MV-4-11 (cell line): ENCODE measurements around the gene PIK3C3.
A peak's percentile ranks its signal among the peaks of the same experiment; 100 is the strongest.

Experiments used
- DNase-seq: peaks from one replicate; lab custom pipeline; 2025; lab: John Stamatoyannopoulos, UW

Gene PIK3C3

DNA sequence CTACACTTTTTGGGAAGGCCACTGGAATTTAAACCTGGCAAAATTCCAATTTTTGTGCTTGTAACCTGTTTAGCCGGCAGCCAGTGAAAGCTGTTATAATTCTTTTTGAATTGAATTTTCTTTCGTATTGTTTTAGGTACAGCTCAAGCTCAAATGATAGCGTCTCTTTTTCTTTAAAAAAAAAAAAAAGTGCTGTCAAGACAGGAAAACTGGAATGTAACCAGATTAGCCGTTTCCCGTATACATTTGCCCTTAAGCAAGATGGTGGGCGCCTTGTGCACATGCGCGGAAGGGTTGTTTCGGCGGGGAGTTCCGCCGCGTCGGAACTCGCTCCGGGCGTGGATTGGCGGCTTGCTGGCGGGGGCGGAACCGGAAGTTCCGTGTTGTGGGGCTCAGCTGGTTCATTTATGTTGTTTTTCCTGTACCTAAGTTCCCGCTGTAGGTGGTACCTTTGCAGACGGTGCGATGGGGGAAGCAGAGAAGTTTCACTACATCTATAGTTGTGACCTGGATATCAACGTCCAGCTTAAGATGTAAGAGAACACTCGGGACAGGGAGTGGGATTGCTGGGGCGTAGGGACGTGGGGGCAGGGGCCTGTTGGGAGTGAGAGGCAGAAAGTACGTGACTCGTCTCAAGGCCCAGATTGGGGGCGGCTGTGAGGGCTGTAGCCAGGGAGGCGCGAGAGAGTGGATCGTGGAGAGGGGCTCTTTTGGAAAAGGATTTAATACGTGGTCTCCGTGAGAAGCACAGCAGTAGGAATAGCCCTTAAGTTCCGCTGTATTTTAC is at the start of gene PIK3C3:
Gene PIK3C3, plus strand, starts transcription at position 408 of the 787 bp plus-strand sequence. Its CDS starts 58 bp downstream, at position 466.
- peak; percentile 97 for DNase-seq

DNA sequence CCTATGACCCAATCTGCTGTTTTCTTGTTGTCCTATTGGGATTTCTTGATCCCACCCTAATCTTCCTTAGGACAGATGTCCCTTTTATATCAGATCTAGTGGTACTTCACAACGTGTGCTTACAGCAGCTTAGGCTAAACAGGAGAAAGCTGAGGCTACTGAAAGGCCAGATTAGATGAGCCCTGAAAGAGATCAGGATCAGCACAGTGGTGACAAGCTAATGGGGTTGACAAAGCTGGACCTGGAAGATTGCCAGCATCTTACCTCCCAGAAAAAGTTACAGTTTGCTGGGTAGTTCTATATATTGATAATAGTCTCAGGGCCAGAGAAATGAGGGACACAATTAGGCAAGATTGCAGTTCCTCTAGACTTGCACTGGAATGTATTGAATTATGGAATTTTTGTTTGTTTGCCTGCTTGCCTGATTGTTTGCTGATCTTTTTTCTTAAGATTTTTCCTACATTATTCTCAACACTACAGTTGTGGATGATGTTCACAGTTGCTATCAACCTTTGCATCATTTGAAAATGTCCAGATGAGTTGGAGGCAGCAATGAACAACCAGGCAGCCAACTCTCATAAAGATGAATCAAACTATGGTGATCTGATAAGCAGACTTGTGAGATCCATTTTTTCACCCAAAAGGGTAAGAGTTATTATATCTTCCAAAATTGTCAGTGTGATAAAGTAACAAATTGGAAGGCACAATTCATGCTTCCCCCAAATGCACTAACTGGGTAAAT is 49.1 kb upstream of the PIK3C3 start:
- no peak for DNase-seq

DNA sequence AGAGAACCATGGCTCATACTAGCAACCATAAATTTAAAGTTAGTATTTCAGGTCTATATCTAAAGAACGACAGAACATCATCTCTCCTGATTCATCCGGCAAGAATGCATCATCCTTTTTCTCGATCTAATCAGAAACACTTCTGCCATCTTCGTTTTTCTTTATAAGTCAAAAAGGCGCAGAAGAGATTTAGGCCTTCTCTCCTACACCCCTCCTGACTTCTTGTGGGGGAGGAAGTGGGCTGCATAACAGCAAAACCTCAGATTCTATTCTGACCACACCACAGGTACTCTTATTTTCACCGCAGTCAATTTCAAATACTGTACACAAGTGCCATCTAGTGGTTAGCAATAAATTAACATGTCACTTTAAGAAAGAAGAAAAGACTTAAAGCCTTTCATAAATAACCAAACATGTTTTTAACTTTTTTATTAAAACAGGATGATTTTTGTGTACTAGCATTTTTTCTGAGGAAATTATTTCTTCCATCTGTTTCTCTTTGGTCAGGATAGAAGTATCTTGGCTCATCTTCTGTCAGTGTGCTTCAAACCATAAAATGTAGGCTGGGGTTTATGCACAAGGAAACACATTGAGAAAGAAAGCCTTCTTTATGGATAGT is 48.4 kb upstream of the PIK3C3 start:
- peak; percentile 9 for DNase-seq

DNA sequence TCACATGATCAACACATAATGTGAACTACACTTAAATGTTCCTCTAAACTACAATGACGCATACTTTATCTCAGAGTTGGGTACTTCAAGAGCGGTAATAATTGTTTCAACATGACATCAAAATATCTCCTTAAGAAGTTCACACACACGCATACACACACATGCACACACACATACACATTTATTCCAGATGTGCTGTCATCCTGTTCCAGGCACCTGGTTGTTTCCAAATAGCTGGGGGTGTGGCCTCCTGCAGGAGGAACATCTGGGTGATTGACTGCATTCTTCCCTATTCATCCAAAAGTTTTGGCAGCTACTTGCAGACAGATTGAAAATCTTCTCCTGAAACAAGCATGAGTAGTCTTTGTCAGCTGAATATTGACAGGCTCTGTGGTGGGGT is 37.9 kb upstream of the PIK3C3 start:
- DNase-seq, result no peak

DNA sequence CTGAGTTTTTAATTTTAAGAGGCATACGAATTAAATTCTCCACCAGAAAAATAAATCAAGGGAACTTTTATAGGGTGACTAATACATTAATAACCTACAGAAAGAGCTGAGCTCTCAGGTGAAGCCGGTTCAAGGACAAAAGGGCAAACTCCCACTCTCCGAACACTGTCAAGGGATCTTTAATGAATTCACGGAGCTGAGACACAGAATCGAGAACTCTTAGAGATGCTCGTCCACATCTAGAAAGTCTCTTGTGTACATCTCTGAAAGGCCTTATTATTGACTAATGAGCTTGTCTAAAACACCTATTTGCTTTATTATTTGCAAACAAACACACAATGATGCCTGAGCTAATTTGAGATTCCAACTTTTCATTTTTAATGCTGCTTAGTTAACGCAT is 33.3 kb upstream of the PIK3C3 start:
- DNase-seq, result no peak

DNA sequence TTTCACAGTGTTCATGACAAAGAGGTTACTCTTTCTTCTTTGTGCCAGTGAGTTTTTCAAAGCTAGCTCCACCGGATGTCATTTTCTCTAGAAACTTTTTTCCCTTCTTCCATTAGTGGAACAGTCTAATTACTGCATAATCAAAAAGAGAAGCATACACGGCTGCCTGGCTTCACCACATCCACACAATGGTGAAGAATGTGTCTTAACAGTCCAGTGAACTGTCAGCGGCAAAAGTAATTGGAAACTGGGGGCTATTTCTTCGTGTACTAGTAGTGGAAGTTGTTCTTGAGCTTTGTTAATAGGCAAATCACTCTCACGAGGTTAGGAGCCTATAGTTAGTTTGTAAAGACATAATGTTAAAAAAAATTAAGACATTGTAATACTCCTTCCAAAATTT is 32.9 kb upstream of the PIK3C3 start:
- DNase-seq, result no peak

DNA sequence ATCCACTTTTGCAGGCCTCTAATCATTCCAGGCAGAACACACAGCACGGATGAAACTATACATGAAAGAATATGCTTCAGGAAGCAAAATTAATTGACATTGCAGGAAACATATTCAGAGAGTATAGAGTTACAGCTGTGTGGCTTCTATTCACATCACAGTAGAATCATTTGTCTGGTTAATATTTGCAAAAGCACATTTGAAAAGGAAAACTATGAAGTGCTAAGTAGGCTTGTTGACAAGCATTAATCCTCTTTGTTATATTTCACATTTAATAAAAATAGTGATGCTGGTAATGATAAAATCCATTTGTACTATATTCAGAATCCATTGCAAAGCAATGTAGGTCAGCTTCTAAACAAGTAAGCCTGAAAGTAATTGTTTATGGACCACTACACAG is 32.2 kb upstream of the PIK3C3 start:
- DNase-seq, result no peak

DNA sequence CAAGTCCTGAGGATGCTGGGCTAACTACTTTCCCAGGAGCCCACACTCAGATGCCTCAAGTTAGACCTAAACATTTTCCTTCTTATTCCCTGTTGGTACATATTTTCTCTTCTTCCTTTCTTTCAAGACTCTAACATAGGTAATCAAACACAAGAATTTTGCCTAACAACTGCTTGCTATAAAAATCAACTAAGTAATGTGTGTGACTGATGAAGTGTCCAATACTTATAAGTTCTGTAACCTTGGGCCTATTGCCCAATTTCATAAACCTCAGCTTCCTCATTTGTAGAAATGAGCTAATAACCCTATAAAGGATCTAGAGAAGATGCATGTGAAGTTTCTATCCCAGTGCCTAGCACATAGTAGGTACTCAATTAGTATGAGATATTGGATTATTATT is 31.6 kb upstream of the PIK3C3 start:
- DNase-seq, result peak; percentile 63

DNA sequence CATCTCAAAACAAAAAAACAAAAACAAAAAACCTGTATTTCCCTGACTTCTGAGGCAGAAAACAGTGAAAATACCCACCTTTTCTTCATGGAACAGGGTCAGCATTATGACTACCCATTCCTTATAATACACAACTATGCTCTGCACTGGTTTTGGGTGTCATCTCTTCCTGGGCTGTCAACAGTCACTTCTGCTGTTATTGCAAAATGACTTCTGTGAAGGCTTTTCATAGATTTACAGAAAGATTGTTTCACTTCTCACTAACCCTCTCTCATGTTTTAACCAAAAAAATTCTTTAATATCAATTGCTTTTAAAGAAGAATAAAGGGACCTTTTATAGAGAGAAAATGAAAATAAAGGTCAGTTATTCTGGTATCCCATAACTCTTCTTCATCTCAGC is 26.5 kb upstream of the PIK3C3 start:
- peak; percentile 74 for DNase-seq

DNA sequence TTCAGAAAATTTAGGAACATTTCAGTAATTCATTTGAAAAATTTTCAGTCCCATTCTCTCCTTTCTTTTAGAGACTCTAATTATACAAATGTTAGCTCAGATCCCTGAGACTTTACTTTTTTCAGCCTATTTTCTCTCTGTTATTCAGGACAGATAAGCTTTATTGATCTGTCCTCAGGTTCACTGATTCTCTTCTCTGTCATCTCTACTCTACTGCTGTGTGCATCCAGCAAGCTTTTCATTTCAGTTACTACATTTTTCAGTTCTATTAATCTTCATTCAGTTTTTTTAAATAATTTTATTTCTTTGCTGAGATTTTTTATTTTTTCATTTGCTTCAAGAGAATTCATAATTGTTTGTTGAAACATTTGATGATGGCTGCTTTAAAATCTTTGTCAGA is 22.1 kb upstream of the PIK3C3 start:
- DNase-seq, result no peak

DNA sequence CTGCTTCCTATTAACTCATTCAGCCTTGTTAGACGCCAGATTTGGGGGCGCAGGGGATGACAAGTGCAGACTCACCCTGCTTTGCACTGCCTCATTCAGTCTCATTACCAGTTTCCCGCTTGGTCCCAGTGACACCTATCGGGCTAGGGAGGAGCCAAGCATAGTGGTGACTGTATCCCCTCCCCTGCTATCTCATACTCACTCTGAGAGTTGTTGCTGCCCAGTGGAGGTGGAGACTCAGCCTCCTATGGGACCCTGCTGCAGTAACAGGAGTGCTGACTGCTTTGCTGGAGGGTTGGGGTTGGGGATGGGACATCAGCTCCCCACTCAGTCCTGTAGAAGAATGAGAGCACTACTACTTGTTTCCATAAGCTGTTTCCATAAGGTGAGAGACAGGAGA is 21.3 kb upstream of the PIK3C3 start:
- no peak for DNase-seq

DNA sequence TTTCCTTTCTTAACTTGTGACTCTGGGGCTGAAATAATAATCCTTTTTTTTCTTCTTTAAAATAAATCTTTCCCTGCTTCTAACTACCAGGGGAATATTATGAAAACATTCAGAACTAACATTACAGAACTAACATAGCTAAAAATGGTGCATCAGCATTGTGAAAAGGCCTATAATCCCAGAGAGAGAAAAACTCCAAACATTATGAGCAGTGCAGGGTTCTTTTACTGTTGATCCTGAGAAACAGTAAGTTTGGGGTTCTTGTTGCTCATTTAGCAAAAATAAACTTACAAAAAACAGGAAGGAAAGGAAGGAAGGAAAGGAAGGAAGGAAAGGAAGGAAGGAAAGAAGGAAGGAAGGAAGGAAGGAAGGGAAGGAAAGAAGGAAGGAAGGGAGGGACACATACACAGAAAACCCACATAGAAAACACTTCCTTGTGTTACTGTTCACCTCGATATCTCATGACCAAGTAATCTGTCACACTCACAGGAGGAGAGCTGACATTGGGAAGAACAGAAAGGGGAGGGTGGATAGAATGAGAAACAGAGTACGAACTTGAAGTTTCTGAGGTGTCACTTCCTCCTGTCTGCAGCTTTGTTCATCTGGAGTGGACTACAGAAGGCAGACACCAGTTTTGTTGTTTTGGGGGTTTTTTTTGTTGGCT is 18.4 kb upstream of the PIK3C3 start:
- peak; percentile 39 for DNase-seq

DNA sequence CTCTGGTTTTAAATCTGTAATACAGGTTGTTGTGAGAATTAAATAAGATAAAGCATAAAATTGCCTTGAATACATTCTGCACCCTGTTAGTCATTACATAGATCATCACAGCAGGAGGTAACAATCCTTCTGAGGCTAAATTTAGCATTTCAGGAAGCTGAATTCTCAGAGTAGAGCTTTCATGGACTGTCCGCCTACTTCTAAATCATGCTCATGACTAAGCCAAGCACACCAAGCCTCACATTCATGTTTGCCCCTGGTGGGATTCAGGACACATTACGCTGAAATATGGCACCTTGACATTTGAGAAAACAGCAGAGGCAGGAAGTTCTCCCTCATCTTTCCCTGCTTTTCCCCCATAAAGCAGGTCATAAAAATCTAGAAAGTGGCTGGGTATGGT is 16.6 kb upstream of the PIK3C3 start:
- DNase-seq, result peak; percentile 79

DNA sequence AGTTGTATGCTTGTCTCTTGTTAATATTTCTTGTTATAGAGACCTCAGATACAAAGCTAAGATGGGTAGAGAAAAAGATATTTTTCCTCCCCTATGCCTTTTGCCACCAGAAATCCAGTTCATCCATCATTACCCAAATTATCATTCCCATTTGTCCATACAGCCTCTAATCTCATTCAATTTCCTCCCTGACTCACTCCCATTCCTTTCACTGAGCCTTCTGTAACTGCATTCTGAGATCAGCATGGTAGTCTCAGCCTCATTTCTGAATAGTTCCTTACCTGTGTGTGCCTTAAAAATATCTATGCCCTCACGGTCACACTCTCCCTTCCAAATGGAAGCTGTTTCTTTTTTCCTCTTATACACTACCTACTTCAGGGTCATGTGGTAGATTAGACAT is 15.7 kb upstream of the PIK3C3 start:
- DNase-seq, result no peak

DNA sequence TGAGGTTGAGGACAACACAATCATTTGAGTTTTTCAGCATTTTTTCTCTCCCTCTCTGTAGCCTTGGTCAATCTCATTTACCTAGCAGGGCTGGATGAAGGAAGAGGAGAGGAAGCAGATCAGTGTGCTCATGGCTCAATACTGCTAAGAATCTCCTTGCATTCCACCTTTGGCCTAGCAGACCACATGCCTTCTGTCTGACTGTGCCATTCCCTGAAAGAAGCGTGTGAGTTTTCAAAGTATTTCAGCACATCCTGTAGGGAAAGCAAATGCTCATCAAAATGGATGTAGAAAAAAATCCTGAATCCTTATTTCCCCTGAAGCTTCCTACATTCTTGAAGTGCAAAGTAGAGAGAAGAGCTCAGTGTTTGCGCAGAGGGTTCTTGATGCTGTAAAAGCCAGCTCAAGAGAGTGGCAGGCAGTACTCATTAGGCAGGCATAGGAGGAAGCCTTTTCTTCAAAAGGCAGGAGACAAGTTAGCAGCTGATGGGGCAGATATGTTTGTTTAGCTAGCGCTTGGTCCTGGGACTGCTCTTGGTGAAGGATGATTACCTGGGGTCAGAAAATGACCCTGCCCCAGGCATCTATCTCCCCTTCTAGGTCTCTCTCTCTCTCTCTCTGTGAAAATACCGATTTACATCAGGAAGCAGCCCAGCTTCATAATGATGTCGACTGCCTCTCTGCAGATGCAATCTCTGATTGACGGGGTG is 14.4 kb upstream of the PIK3C3 start:
- DNase-seq, result no peak

DNA sequence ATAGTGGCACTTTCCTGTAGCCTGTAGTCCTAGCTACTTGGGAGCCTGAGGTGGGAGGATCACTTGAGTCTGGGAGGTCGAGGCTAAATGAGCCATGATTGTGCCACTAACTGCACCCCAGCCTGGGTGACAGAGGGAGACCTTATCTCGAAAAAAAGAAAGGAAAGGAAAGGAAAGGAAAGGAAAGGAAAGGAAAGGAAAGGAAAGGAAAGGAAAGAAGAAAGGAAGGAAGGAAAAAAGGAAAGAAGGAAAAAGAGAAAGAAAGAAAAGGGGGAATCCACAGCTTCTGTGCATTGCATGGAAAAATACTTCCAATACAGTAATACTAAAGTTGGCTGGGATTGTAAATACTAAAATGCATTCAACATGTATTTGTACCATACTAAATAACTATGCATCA is 12.8 kb upstream of the PIK3C3 start:
- no peak for DNase-seq

DNA sequence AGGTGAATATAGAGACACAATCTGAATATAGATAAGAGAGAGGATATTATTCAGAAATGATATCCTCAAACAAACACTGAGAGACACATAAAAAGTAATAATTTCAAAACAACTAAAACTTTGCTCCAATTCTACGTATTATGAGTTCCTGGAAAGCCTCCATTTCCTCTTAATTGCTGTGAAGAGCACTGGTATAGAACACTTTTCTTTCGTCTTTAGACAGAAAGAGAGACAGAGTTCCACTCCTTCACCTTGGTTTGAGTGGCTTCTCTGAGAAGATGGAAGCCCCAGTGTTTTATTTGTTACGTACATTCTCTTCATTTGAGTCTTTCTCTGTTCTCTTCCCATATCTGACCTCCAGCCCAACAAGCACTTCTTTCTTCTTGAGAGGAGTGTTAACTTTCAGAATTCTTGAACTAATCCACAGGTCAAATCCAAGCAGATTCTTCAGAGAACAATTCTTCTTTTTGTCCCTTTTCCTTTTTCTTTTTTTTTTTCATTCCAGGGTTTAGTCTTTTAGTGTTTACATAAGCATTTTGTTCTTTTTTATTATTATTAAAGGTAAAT is 6.4 kb upstream of the PIK3C3 start:
- no peak for DNase-seq

DNA sequence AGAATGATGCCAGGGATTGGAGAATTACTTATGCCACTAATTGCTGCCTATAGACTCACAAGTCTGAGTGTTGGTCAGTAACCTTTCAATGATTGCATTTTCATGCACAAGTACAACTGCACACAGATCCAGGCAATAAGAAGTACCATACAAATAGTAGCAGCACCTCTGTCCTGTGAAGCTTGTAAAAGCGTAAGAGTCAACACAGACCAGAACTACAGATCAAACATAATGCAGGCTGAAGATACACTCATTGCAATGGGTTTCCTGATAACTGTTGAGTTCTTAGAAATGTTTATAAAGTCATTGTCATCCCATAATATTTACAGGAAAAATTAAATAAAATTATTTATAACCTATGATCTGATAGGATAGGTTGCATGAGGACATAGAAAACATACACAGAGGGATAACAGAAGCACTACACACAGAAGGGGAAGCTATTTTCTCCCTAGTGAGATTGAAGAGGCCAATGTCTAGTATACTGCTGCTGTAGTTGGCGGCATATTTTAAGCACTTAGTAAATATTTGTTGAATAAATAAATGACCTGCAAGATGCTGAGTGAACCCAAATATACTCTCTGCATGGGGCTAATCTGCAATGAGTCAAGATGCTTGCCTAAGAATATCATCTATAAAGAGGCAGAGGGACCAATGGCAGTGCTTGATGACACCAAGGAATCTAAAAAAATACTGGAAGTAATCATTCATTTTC is 5.7 kb upstream of the PIK3C3 start:
- DNase-seq, result no peak

DNA sequence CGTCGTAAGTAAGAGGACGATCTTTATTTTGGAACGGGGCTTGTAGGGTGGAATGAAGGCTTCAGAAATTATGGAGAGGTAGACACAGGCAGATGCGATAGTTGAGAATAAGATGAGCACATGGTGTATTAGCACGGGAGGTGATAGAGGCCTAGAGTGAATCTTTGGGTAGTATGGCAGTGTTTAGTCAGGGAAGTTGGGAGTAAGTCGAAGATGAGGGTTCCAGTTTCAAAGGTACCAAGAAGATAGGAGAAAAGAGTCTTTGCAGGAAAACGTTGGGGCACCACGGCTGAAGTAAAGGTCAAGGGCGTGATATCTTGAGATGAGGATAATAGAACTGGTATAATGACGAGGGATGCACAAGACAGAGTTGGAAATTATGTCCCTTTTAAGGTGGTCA is 654 bp downstream of the PIK3C3 start:
- no peak for DNase-seq

DNA sequence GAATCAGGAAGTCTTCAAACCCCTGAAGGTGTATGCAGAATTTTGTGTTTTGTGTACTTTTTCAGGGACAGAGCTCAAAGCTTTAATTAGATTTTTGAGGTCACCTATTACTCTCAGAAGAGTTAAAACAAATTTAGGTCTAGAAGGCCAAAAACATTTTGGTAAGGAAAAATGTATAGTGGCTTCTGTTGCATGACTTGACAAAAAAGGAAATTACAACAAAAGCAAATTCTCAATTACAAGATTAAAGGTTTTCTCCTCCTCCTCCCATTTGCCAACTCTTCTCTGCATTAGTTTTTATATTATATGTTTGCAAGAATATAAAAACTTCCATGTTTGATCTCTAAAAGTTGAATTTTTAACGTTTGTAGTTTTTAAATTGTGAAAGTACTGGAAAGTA is 4.0 kb downstream of the PIK3C3 start:
- no peak for DNase-seq
